Stimulated activated effector memory CD8-positive, alpha-beta T cell treated with anti-CD3 and anti-CD28 coated beads, Interleukin-12 subunit alpha, Interleukin-12 subunit beta, amount 100 ng/mL, for 72 hours (primary cell): ENCODE results near the gene C1QTNF1.
A peak's percentile ranks its signal among the peaks of the same experiment; 100 is the strongest.

Experiments
- ATAC-seq: fragments of 150-1000 bp; cut with Tn5 transposase; 2 replicates; pipeline ENCODE4 v1.10.0; 2021
- DNase-seq, 2 donors: peaks; one replicate each; pipeline ENCODE4 v3.0.0; 2021 to 2022; ENCODE audit warnings: low spot score in 2 of 2
- H3K27ac Mint-ChIP-seq: one replicate; pipeline ENCODE4 v1.8.0; 2022; ENCODE audit warnings: mild to moderate bottlenecking, mixed read lengths
- H3K36me3 Mint-ChIP-seq: one replicate; pipeline ENCODE4 v1.8.0; 2022; ENCODE audit warnings: mild to moderate bottlenecking, mixed read lengths
- H3K4me1 Mint-ChIP-seq: one replicate; pipeline ENCODE4 v1.8.0; 2022; ENCODE audit warnings: mixed read lengths
- H3K4me3 Mint-ChIP-seq: one replicate; pipeline ENCODE4 v1.8.0; 2022; ENCODE audit warnings: mild to moderate bottlenecking, mixed read lengths
- H3K9me3 Mint-ChIP-seq: one replicate; pipeline ENCODE4 v1.8.0; 2022; ENCODE audit warnings: mixed read lengths

C1QTNF1 gene

GRCh38 chr17:78990349-78991016, 33.5 kb upstream of the C1QTNF1 start:
- H3K4me1 Mint-ChIP-seq, result peaks cover 14% of the 10 kb centered on the region
- H3K27ac Mint-ChIP-seq, result no peak overlapping the region
- H3K9me3 Mint-ChIP-seq, result no peaks in the 10 kb centered on the region
- H3K4me3 Mint-ChIP-seq, result no peak overlapping the region
- ATAC-seq (no peak), DNase-seq (no peak)
- peaks cover 65% of the 10 kb centered on the region for H3K36me3 Mint-ChIP-seq

GRCh38 chr17:78991017-78991738, 32.8 kb upstream of the C1QTNF1 start:
- DNase-seq, result no peak
- Mint-ChIP-seq H3K4me1 (peaks cover 16% of the 10 kb centered on the region), H3K27ac (no peak overlapping the region), H3K36me3 (peaks cover 72% of the 10 kb centered on the region), H3K4me3 (no peak overlapping the region), H3K9me3 (no peaks in the 10 kb centered on the region)
- ATAC-seq, result no peak

- H3K9me3 Mint-ChIP-seq, result no peaks in the 10 kb centered on the region
- ATAC-seq, result no peak
- H3K4me1 Mint-ChIP-seq, result peaks cover 8% of the 10 kb centered on the region
- no peak for DNase-seq
- peaks cover 81% of the 10 kb centered on the region for H3K36me3 Mint-ChIP-seq
- H3K27ac Mint-ChIP-seq, result no peak overlapping the region
- H3K4me3 Mint-ChIP-seq, result no peak overlapping the region
These were observed 31.9 kb upstream of the C1QTNF1 start for GRCh38 chr17:78991906-78992532.

GRCh38 chr17:78992542-78993212, 31.3 kb upstream of the C1QTNF1 start:
- no peak for ATAC-seq
- Mint-ChIP-seq H3K4me3 (no peak overlapping the region), H3K36me3 (peaks cover 86% of the 10 kb centered on the region), H3K4me1 (peaks cover 7% of the 10 kb centered on the region), H3K27ac (no peak overlapping the region), H3K9me3 (no peaks in the 10 kb centered on the region)
- no peak for DNase-seq

GRCh38 chr17:78993241-78993956, 30.6 kb upstream of the C1QTNF1 start:
- peaks cover 7% of the 10 kb centered on the region for H3K4me1 Mint-ChIP-seq
- no peak overlapping the region for H3K27ac Mint-ChIP-seq
- peak; percentile 56 for ATAC-seq

GRCh38 chr17:78993981-78994671, 29.8 kb upstream of the C1QTNF1 start:
- H3K9me3 Mint-ChIP-seq, result no peaks in the 10 kb centered on the region
- peaks cover 96% of the 10 kb centered on the region for H3K36me3 Mint-ChIP-seq
- H3K27ac Mint-ChIP-seq, result no peak overlapping the region
- no peak for DNase-seq
- ATAC-seq, result no peak
- H3K4me1 Mint-ChIP-seq, result peaks cover 7% of the 10 kb centered on the region
- no peak overlapping the region for H3K4me3 Mint-ChIP-seq

More at GRCh38 chr17:78993241-78993956, 30.6 kb upstream of the C1QTNF1 start:
- DNase-seq, result peak; percentile 26 to 75
- no peaks in the 10 kb centered on the region for H3K9me3 Mint-ChIP-seq
- H3K4me3 Mint-ChIP-seq, result no peak overlapping the region
- peaks cover 92% of the 10 kb centered on the region for H3K36me3 Mint-ChIP-seq

GRCh38 chr17:78995022-78995760, 28.8 kb upstream of the C1QTNF1 start:
- Mint-ChIP-seq H3K9me3 (no peaks in the 10 kb centered on the region), H3K36me3 (peaks cover 96% of the 10 kb centered on the region)

GRCh38 chr17:78995761-78996451, 28.1 kb upstream of the C1QTNF1 start:
- H3K4me1 Mint-ChIP-seq, result peaks cover 15% of the 10 kb centered on the region
- DNase-seq, result no peak
- H3K4me3 Mint-ChIP-seq, result no peak overlapping the region
- peak overlapping the region; percentile 61 for H3K27ac Mint-ChIP-seq
- no peaks in the 10 kb centered on the region for H3K9me3 Mint-ChIP-seq
- ATAC-seq, result no peak
- H3K36me3 Mint-ChIP-seq, result peaks cover 96% of the 10 kb centered on the region

More at GRCh38 chr17:78995022-78995760, 28.8 kb upstream of the C1QTNF1 start:
- Mint-ChIP-seq H3K4me3 (no peak overlapping the region), H3K27ac (peak overlapping the region; percentile 61), H3K4me1 (peaks cover 8% of the 10 kb centered on the region)
- no peak for DNase-seq
- ATAC-seq, result no peak

- no peak overlapping the region for H3K4me3 Mint-ChIP-seq
- H3K9me3 Mint-ChIP-seq, result no peaks in the 10 kb centered on the region
- H3K27ac Mint-ChIP-seq, result no peak overlapping the region
- H3K36me3 Mint-ChIP-seq, result peaks cover 94% of the 10 kb centered on the region
- peaks cover 24% of the 10 kb centered on the region for H3K4me1 Mint-ChIP-seq
- ATAC-seq (no peak), DNase-seq (no peak)
These were observed 27.2 kb upstream of the C1QTNF1 start for GRCh38 chr17:78996781-78997201.

GRCh38 chr17:78997231-78997741, 26.7 kb upstream of the C1QTNF1 start:
- Mint-ChIP-seq H3K9me3 (no peaks in the 10 kb centered on the region), H3K27ac (no peak overlapping the region), H3K36me3 (peaks cover 93% of the 10 kb centered on the region), H3K4me1 (peaks cover 29% of the 10 kb centered on the region), H3K4me3 (no peak overlapping the region)
- DNase-seq (no peak), ATAC-seq (no peak)

- no peak for ATAC-seq
- no peak for DNase-seq
- peaks cover 92% of the 10 kb centered on the region for H3K36me3 Mint-ChIP-seq
- H3K4me3 Mint-ChIP-seq, result no peak overlapping the region
- peaks cover 35% of the 10 kb centered on the region for H3K4me1 Mint-ChIP-seq
- no peaks in the 10 kb centered on the region for H3K9me3 Mint-ChIP-seq
- no peak overlapping the region for H3K27ac Mint-ChIP-seq
These were observed 26.1 kb upstream of the C1QTNF1 start for GRCh38 chr17:78997881-78998280.

- Mint-ChIP-seq H3K36me3 (peaks cover 88% of the 10 kb centered on the region), H3K4me1 (peaks cover 36% of the 10 kb centered on the region), H3K27ac (no peak overlapping the region)
These were observed 25.5 kb upstream of the C1QTNF1 start for GRCh38 chr17:78998311-78999055.

More at GRCh38 chr17:78998311-78999055, 25.5 kb upstream of the C1QTNF1 start:
- ATAC-seq (no peak), DNase-seq (no peak)
- H3K4me3 Mint-ChIP-seq, result no peak overlapping the region
- H3K9me3 Mint-ChIP-seq, result no peaks in the 10 kb centered on the region
